GM23338 (cell line): ENCODE measurements around the gene FYB2. TPM values are rescaled to one million over a fixed set of nuclear protein-coding genes. Genes with fewer than 3 reads are reported as not detected.

Source experiments
- ATAC-seq: fragments of 200-7000 bp; cut with Tn5 transposase; 3 replicates; pipeline ENCODE4 v1.9.1; 2020
- DNase-seq: peaks from one replicate; pipeline ENCODE4 v3.0.0-alpha.2; 2015; ENCODE audit warnings: low spot score
- H2AFZ ChIP-seq: fragments of 200-600 bp; sonication (generic); 2 replicates; pipeline ENCODE4 v1.8.0; 2016; ENCODE audit warnings: antibody characterized with exemption, mild to moderate bottlenecking, moderate library complexity
- H3F3A ChIP-seq: fragments of 200-600 bp; sonication (generic); replicated peaks from 2 replicates; pipeline ENCODE4 v1.8.0; 2017; ENCODE audit warnings: antibody characterized with exemption, mixed run types, low read depth
- H3K27ac ChIP-seq: fragments of 200-600 bp; sonication (generic); 2 replicates; pipeline ENCODE4 v1.6.1; 2016; ENCODE audit warnings: low read depth
- H3K27me3 ChIP-seq: fragments of 200-600 bp; sonication (generic); 2 replicates; pipeline ENCODE4 v1.8.0; 2016; ENCODE audit warnings: mild to moderate bottlenecking, mixed run types, moderate library complexity; ENCODE audit not compliant: insufficient read depth
- H3K36me3 ChIP-seq: fragments of 200-600 bp; sonication (generic); 2 replicates; pipeline ENCODE4 v1.8.0; 2016; ENCODE audit warnings: mild to moderate bottlenecking; ENCODE audit not compliant: insufficient read depth
- H3K4me1 ChIP-seq: fragments of 200-600 bp; sonication (generic); 2 replicates; pipeline ENCODE4 v1.8.0; 2016; ENCODE audit warnings: mild to moderate bottlenecking, moderate library complexity; ENCODE audit not compliant: insufficient read depth
- H3K4me2 ChIP-seq: fragments of 200-600 bp; sonication (generic); 2 replicates; pipeline ENCODE4 v1.7.1; 2017; ENCODE audit warnings: mixed run types
- H3K4me3 ChIP-seq: fragments of 200-600 bp; sonication (generic); 2 replicates; pipeline ENCODE4 v1.6.1; 2016; ENCODE audit warnings: mixed run types
- H3K79me2 ChIP-seq: fragments of 200-600 bp; sonication (generic); replicated peaks from 2 replicates; pipeline ENCODE4 v1.8.0; 2017; ENCODE audit warnings: mild to moderate bottlenecking; ENCODE audit not compliant: insufficient read depth
- H3K9me2 ChIP-seq: fragments of 200-600 bp; sonication (generic); 2 replicates; pipeline ENCODE4 v1.8.0; 2017; ENCODE audit not compliant: insufficient read depth
- H4K20me1 ChIP-seq: fragments of 200-600 bp; sonication (generic); replicated peaks from 2 replicates; pipeline ENCODE4 v1.8.0; 2017; ENCODE audit warnings: mild to moderate bottlenecking; ENCODE audit not compliant: insufficient read depth
- H3K27ac Mint-ChIP-seq: 2 replicates; pipeline ENCODE4 v1.8.0; 2020; ENCODE audit warnings: inconsistent platforms, mild to moderate bottlenecking, moderate library complexity, mixed read lengths
- H3K27me3 Mint-ChIP-seq: 3 replicates; pipeline ENCODE4 v1.8.0; 2022; ENCODE audit warnings: low read depth, mild to moderate bottlenecking, moderate library complexity, mixed read lengths, inconsistent platforms; ENCODE audit not compliant: insufficient read depth, poor library complexity
- H3K36me3 Mint-ChIP-seq: 3 replicates; pipeline ENCODE4 v1.8.0; 2021; ENCODE audit warnings: low read depth, mild to moderate bottlenecking, inconsistent platforms, moderate library complexity, mixed read lengths
- H3K4me1 Mint-ChIP-seq: 3 replicates; pipeline ENCODE4 v1.8.0; 2020; ENCODE audit warnings: mild to moderate bottlenecking, inconsistent platforms, mixed read lengths
- H3K4me3 Mint-ChIP-seq: 3 replicates; pipeline ENCODE4 v1.8.0; 2021; ENCODE audit warnings: moderate library complexity, mild to moderate bottlenecking, inconsistent platforms, mixed read lengths
- H3K9me3 Mint-ChIP-seq: 3 replicates; pipeline ENCODE4 v1.8.0; 2020; ENCODE audit warnings: moderate library complexity, mild to moderate bottlenecking, inconsistent platforms, mixed read lengths
- CREB1 ChIP-seq: fragments of 250-450 bp; sonication (Bioruptor Pico); IDR thresholded peaks from 2 replicates; pipeline ENCODE4 v1.5.0; 2020; ENCODE audit warnings: low read depth, mild to moderate bottlenecking, moderate library complexity
- EZH2 ChIP-seq: fragments of 200-600 bp; sonication (generic); IDR thresholded peaks from one replicate; pipeline ENCODE4 v1.8.0; 2017; ENCODE audit warnings: antibody characterized with exemption, mild to moderate bottlenecking, low read depth; ENCODE audit not compliant: unreplicated experiment
- EZH2phosphoT487 ChIP-seq: fragments of 200-600 bp; sonication (generic); IDR thresholded peaks from one replicate; pipeline ENCODE4 v1.8.1; 2018; ENCODE audit warnings: antibody characterized with exemption; ENCODE audit not compliant: unreplicated experiment
- JUNB ChIP-seq: IDR thresholded peaks from one replicate; pipeline ENCODE4 v1.6.1; 2016; ENCODE audit warnings: antibody characterized with exemption; ENCODE audit not compliant: unreplicated experiment
- NANOG ChIP-seq: IDR thresholded peaks from 2 replicates; pipeline ENCODE4 v1.6.1; 2016; ENCODE audit warnings: antibody characterized with exemption, borderline replicate concordance
- POLR2AphosphoS5 ChIP-seq: IDR thresholded peaks from 2 replicates; pipeline ENCODE4 v1.6.1; 2016; ENCODE audit warnings: antibody characterized with exemption, low read depth
- STAT1 ChIP-seq: IDR thresholded peaks from one replicate; pipeline ENCODE4 v1.6.1; 2016; ENCODE audit warnings: antibody characterized with exemption; ENCODE audit not compliant: unreplicated experiment
- ZNF114 ChIP-seq: fragments of 250-450 bp; sonication (Bioruptor Pico); IDR thresholded peaks from 2 replicates; pipeline ENCODE4 v1.5.0; 2020; ENCODE audit warnings: mild to moderate bottlenecking, moderate library complexity
- ZNF331 ChIP-seq: fragments of 250-450 bp; sonication (Bioruptor Pico); IDR thresholded peaks from 2 replicates; pipeline ENCODE4 v1.5.0; 2020; ENCODE audit warnings: low read depth, mild to moderate bottlenecking, moderate library complexity
- polyA plus RNA-seq: library from polyadenylated mRNA; unstranded; fragments of >200 nt; fragmentation: Nextera tagmentation; extraction: Ambion mirVana; gene quantifications from 2 replicates; pipeline ENCODE4 v1.2.1, GENCODE V29; 2016
- total RNA-seq: library from RNA; depleted of rRNA; stranded (reverse); fragments of >200 nt; shearing (Covaris generic); gene quantifications from 2 replicates; pipeline ENCODE4 v1.2.3, GENCODE V29; 2014
- TF ChIP-seq, protein P1 (sequence below): fragments of 250-450 bp; sonication (Bioruptor Pico); IDR thresholded peaks from 2 replicates; pipeline ENCODE4 v1.5.0; 2020; ENCODE audit warnings: mild to moderate bottlenecking, moderate library complexity
- TF ChIP-seq, protein P2 (sequence below): IDR thresholded peaks from 2 replicates; pipeline ENCODE4 v1.6.1; 2016; ENCODE audit warnings: antibody characterized with exemption
- TF ChIP-seq, protein P3 (sequence below): IDR thresholded peaks from one replicate; pipeline ENCODE4 v1.6.1; 2018; ENCODE audit warnings: antibody characterized with exemption; ENCODE audit not compliant: unreplicated experiment
- TF ChIP-seq, protein P4 (sequence below), 2 experiments: fragments of 200-600 bp in 1 of 2; sonication (generic) in 1 of 2; conservative IDR thresholded peaks; 2 replicates each; pipeline versions ENCODE4 v1.5.1 to v1.6.1; 2016 to 2017; ENCODE audit warnings: antibody characterized with exemption in 2 of 2, low read depth in 2 of 2, mild to moderate bottlenecking in 2 of 2, moderate library complexity in 1 of 2

Gene FYB2
- total and polyA plus RNA-seq, 2 experiments from 2014 or later = 0.39 TPM; not detected in 1

DNA sequence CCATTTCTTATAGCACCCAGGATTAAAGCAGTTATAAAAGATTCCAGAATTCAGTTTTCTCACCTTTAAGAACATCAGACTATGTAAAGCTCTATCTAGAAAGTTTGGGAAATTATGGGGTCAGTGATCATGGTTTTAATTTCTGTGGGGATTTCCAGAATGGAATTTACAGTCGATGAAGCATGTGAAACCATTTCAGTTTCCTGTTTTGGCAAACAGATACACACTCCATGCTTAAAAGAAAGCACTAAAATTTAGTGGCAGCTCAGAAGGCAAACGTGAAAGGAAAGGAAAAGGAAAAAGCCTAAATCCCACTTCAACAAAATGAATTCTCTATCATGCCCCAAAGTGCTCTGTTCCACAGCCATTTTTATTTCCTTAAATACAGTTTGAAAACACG is 60.4 kb downstream of the FYB2 start:
- TF ChIP-seq NANOG = no peak
- no peak for TF ChIP-seq JUNB
- TF ChIP-seq STAT1 = no peak
- TF ChIP-seq ZNF331 (CRISPR knock-in tag) = no peak
- TF ChIP-seq, protein P1, sequence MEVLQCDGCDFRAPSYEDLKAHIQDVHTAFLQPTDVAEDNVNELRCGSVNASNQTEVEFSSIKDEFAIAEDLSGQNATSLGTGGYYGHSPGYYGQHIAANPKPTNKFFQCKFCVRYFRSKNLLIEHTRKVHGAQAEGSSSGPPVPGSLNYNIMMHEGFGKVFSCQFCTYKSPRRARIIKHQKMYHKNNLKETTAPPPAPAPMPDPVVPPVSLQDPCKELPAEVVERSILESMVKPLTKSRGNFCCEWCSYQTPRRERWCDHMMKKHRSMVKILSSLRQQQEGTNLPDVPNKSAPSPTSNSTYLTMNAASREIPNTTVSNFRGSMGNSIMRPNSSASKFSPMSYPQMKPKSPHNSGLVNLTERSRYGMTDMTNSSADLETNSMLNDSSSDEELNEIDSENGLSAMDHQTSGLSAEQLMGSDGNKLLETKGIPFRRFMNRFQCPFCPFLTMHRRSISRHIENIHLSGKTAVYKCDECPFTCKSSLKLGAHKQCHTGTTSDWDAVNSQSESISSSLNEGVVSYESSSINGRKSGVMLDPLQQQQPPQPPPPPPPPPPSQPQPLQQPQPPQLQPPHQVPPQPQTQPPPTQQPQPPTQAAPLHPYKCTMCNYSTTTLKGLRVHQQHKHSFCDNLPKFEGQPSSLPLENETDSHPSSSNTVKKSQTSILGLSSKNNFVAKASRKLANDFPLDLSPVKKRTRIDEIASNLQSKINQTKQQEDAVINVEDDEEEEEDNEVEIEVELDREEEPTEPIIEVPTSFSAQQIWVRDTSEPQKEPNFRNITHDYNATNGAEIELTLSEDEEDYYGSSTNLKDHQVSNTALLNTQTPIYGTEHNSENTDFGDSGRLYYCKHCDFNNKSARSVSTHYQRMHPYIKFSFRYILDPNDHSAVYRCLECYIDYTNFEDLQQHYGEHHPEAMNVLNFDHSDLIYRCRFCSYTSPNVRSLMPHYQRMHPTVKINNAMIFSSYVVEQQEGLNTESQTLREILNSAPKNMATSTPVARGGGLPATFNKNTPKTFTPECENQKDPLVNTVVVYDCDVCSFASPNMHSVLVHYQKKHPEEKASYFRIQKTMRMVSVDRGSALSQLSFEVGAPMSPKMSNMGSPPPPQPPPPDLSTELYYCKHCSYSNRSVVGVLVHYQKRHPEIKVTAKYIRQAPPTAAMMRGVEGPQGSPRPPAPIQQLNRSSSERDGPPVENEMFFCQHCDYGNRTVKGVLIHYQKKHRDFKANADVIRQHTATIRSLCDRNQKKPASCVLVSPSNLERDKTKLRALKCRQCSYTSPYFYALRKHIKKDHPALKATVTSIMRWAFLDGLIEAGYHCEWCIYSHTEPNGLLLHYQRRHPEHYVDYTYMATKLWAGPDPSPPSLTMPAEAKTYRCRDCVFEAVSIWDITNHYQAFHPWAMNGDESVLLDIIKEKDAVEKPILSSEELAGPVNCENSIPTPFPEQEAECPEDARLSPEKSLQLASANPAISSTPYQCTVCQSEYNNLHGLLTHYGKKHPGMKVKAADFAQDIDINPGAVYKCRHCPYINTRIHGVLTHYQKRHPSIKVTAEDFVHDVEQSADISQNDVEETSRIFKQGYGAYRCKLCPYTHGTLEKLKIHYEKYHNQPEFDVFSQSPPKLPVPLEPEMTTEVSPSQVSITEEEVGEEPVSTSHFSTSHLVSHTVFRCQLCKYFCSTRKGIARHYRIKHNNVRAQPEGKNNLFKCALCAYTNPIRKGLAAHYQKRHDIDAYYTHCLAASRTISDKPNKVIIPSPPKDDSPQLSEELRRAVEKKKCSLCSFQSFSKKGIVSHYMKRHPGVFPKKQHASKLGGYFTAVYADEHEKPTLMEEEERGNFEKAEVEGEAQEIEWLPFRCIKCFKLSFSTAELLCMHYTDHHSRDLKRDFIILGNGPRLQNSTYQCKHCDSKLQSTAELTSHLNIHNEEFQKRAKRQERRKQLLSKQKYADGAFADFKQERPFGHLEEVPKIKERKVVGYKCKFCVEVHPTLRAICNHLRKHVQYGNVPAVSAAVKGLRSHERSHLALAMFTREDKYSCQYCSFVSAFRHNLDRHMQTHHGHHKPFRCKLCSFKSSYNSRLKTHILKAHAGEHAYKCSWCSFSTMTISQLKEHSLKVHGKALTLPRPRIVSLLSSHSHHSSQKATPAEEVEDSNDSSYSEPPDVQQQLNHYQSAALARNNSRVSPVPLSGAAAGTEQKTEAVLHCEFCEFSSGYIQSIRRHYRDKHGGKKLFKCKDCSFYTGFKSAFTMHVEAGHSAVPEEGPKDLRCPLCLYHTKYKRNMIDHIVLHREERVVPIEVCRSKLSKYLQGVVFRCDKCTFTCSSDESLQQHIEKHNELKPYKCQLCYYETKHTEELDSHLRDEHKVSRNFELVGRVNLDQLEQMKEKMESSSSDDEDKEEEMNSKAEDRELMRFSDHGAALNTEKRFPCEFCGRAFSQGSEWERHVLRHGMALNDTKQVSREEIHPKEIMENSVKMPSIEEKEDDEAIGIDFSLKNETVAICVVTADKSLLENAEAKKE = no peak
- TF ChIP-seq, protein P2, sequence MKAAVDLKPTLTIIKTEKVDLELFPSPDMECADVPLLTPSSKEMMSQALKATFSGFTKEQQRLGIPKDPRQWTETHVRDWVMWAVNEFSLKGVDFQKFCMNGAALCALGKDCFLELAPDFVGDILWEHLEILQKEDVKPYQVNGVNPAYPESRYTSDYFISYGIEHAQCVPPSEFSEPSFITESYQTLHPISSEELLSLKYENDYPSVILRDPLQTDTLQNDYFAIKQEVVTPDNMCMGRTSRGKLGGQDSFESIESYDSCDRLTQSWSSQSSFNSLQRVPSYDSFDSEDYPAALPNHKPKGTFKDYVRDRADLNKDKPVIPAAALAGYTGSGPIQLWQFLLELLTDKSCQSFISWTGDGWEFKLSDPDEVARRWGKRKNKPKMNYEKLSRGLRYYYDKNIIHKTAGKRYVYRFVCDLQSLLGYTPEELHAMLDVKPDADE = no peak
- TF ChIP-seq, protein P3, sequence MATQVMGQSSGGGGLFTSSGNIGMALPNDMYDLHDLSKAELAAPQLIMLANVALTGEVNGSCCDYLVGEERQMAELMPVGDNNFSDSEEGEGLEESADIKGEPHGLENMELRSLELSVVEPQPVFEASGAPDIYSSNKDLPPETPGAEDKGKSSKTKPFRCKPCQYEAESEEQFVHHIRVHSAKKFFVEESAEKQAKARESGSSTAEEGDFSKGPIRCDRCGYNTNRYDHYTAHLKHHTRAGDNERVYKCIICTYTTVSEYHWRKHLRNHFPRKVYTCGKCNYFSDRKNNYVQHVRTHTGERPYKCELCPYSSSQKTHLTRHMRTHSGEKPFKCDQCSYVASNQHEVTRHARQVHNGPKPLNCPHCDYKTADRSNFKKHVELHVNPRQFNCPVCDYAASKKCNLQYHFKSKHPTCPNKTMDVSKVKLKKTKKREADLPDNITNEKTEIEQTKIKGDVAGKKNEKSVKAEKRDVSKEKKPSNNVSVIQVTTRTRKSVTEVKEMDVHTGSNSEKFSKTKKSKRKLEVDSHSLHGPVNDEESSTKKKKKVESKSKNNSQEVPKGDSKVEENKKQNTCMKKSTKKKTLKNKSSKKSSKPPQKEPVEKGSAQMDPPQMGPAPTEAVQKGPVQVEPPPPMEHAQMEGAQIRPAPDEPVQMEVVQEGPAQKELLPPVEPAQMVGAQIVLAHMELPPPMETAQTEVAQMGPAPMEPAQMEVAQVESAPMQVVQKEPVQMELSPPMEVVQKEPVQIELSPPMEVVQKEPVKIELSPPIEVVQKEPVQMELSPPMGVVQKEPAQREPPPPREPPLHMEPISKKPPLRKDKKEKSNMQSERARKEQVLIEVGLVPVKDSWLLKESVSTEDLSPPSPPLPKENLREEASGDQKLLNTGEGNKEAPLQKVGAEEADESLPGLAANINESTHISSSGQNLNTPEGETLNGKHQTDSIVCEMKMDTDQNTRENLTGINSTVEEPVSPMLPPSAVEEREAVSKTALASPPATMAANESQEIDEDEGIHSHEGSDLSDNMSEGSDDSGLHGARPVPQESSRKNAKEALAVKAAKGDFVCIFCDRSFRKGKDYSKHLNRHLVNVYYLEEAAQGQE = no peak
- TF ChIP-seq CREB1 (CRISPR knock-in tag) = no peak
- no peak for TF ChIP-seq EZH2phosphoT487
- no peak for TF ChIP-seq EZH2
- no peak for TF ChIP-seq ZNF114 (CRISPR knock-in tag)
- TF ChIP-seq, protein P4, sequence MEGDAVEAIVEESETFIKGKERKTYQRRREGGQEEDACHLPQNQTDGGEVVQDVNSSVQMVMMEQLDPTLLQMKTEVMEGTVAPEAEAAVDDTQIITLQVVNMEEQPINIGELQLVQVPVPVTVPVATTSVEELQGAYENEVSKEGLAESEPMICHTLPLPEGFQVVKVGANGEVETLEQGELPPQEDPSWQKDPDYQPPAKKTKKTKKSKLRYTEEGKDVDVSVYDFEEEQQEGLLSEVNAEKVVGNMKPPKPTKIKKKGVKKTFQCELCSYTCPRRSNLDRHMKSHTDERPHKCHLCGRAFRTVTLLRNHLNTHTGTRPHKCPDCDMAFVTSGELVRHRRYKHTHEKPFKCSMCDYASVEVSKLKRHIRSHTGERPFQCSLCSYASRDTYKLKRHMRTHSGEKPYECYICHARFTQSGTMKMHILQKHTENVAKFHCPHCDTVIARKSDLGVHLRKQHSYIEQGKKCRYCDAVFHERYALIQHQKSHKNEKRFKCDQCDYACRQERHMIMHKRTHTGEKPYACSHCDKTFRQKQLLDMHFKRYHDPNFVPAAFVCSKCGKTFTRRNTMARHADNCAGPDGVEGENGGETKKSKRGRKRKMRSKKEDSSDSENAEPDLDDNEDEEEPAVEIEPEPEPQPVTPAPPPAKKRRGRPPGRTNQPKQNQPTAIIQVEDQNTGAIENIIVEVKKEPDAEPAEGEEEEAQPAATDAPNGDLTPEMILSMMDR (conservative IDR thresholded peaks at IDR 0.05; ENCODE audit: low read depth in 2 of 2) = no peak
- TF ChIP-seq POLR2AphosphoS5 = no peak
- Mint-ChIP-seq H3K27me3 (no peaks in the 10 kb centered on the region), H3K4me1 (no peaks in the 10 kb centered on the region), H3K27ac (no peak overlapping the region), H3K4me3 (no peak overlapping the region), H3K9me3 (no peaks in the 10 kb centered on the region), H3K36me3 (no peaks in the 10 kb centered on the region)
- ATAC-seq (no peak), DNase-seq (no peak)
- no peaks in the 10 kb centered on the region for H4K20me1 ChIP-seq
- H3K4me3 ChIP-seq = no peak overlapping the region
- H3K36me3 ChIP-seq = no peaks in the 10 kb centered on the region
- H3F3A ChIP-seq = no peaks in the 10 kb centered on the region
- no peaks in the 10 kb centered on the region for H3K79me2 ChIP-seq
- no peaks in the 10 kb centered on the region for H3K9me2 ChIP-seq
- H3K4me2 ChIP-seq = no peak overlapping the region
- no peaks in the 10 kb centered on the region for H3K4me1 ChIP-seq
- no peaks in the 10 kb centered on the region for H3K27me3 ChIP-seq
- H3K27ac ChIP-seq = no peak overlapping the region
- H2AFZ ChIP-seq = no peak overlapping the region
